HepG2 (cell line): ENCODE measurements around the gene SGF29. TPM values are rescaled to one million over a fixed set of nuclear protein-coding genes. Genes with fewer than 3 reads are reported as not detected.
A peak's percentile ranks its signal among the peaks of the same experiment; 100 is the strongest.

ENCODE experiments used
- ATAC-seq: fragments of 200-7000 bp; cut with Tn5 transposase; 3 replicates; pipeline ENCODE4 v1.9.1; 2020; ENCODE audit warnings: mild to moderate bottlenecking, moderate library complexity
- BruUV-seq: library from RNA; stranded (reverse); fragments of 400-500 nt; replicated peaks from 2 replicates; lab custom pipeline; 2021; lab: Mats Ljungman, UMichigan
- CTCF ChIA-PET: fragments of 300-600 bp; formaldehyde crosslinking; extraction: SDS; loops from one replicate; lab custom pipeline; 2021; ENCODE audit warnings: low total read pairs, inconsistent platforms, low intra/inter-chr PET ratio; lab: Yijun Ruan, JAX
- POLR2A ChIA-PET: fragments of 350-600 bp; sonication (Branson Sonifier 250); formaldehyde crosslinking; loops from one replicate; lab custom pipeline; 2020; ENCODE audit warnings: antibody characterized with exemption, inconsistent platforms; lab: Yijun Ruan, JAX
- DNase-seq: peaks from one replicate; pipeline ENCODE4 v3.0.0-alpha.2; 2015; ENCODE audit warnings: low spot score
- FAIRE-seq: peaks from 3 replicates; lab custom pipeline; 2011; peaks lifted over from hg19 to GRCh38; lab: Jason Lieb, UNC
- H2AFZ ChIP-seq: one replicate; pipeline ENCODE4 v1.6.1; 2011; ENCODE audit warnings: low read length, inconsistent platforms
- H3K27ac ChIP-seq: fragments of 300-600 bp; 3 replicates; pipeline ENCODE4 v1.8.0; 2011; ENCODE audit warnings: mixed run types, mild to moderate bottlenecking, mixed read lengths, low read length, inconsistent platforms; ENCODE audit not compliant: insufficient read depth; ENCODE audit errors: extremely low read length
- H3K27me3 ChIP-seq, 2 experiments: fragments of 200-600 bp in 1 of 2; 2 replicates in 1 of 2; 3 replicates in 1 of 2; pipeline versions ENCODE4 v1.6.0 to v1.8.0; 2011; ENCODE audit warnings: low read length in 2 of 2, mild to moderate bottlenecking in 2 of 2, moderate library complexity in 2 of 2, inconsistent platforms in 1 of 2; ENCODE audit not compliant: insufficient read depth in 2 of 2, control insufficient read depth in 1 of 2
- H3K36me3 ChIP-seq, 2 experiments: fragments of 200-600 bp in 1 of 2; replicated peaks in 1 of 2; 2 replicates in 1 of 2; 3 replicates in 1 of 2; pipeline versions ENCODE4 v1.5.1 to v1.8.0; 2011; ENCODE audit warnings: low read length in 2 of 2, inconsistent platforms in 1 of 2; ENCODE audit not compliant: insufficient read depth in 2 of 2, control insufficient read depth in 1 of 2
- H3K4me1 ChIP-seq: 2 replicates; pipeline ENCODE4 v1.5.1; 2012; ENCODE audit warnings: low read length, inconsistent platforms; ENCODE audit not compliant: insufficient read depth
- H3K4me2 ChIP-seq: 2 replicates; pipeline ENCODE4 v1.6.0; 2011; ENCODE audit warnings: low read depth, low read length, inconsistent platforms
- H3K4me3 ChIP-seq, 3 experiments: fragments of 200-600 bp in 1 of 3; sonication (generic), shearing (Covaris generic) in 1 of 3; replicated peaks in 1 of 3; 2 replicates each; pipeline ENCODE4 v1.5.1; 2011 to 2016; ENCODE audit warnings: low read length in 3 of 3, inconsistent platforms in 2 of 3, low read depth in 2 of 3, mild to moderate bottlenecking in 2 of 3, control low read depth in 1 of 3, mixed read lengths in 1 of 3; ENCODE audit not compliant: insufficient read depth in 1 of 3
- H3K79me2 ChIP-seq: one replicate; pipeline ENCODE4 v1.6.1; 2011; ENCODE audit warnings: low read length, inconsistent platforms; ENCODE audit not compliant: insufficient read depth
- H3K9ac ChIP-seq: 2 replicates; pipeline ENCODE4 v1.6.0; 2011; ENCODE audit warnings: mild to moderate bottlenecking, low read depth, low read length, inconsistent platforms; ENCODE audit not compliant: insufficient read depth
- H3K9me3 ChIP-seq: 2 replicates; pipeline ENCODE4 v1.5.1; 2012; ENCODE audit warnings: mild to moderate bottlenecking, low read length
- H4K20me1 ChIP-seq: 2 replicates; pipeline ENCODE4 v1.6.0; 2011; ENCODE audit warnings: inconsistent platforms, mild to moderate bottlenecking, low read length, moderate library complexity; ENCODE audit not compliant: insufficient read depth
- AGO2 ChIP-seq: fragments of 200-400 bp; formaldehyde crosslinking; optimal IDR thresholded peaks from 2 replicates; pipeline ENCODE3; 2017; ENCODE audit warnings: mild to moderate bottlenecking, low read depth, low read length, moderate library complexity
- NFIB ChIP-seq: sonication (generic); formaldehyde crosslinking; IDR thresholded peaks from 2 replicates; pipeline ENCODE4 v1.9.0; 2021; ENCODE audit warnings: missing genetic modification reagents, mild to moderate bottlenecking, borderline replicate concordance
- PATZ1 ChIP-seq: sonication (generic); formaldehyde crosslinking; IDR thresholded peaks from 2 replicates; pipeline ENCODE4 v1.4.0; 2020; ENCODE audit warnings: missing genetic modification reagents
- POLR2AphosphoS2 ChIP-seq: IDR thresholded peaks from 2 replicates; pipeline ENCODE4 v1.6.1; 2011; ENCODE audit warnings: low read depth, low read length, improper control_type of control experiment
- RXRA ChIP-seq: sonication (generic); formaldehyde crosslinking; IDR thresholded peaks from 2 replicates; pipeline ENCODE4 v1.5.1; 2020; ENCODE audit warnings: missing genetic modification reagents
- ZC3H13 ChIP-seq: sonication (generic); formaldehyde crosslinking; IDR thresholded peaks from 2 replicates; pipeline ENCODE4 v1.8.1; 2023; ENCODE audit warnings: mild to moderate bottlenecking, missing genetic modification reagents, moderate library complexity
- ZNF33B ChIP-seq: sonication (generic); formaldehyde crosslinking; IDR thresholded peaks from 2 replicates; pipeline ENCODE4 v1.5.1; 2020; ENCODE audit warnings: mild to moderate bottlenecking, missing genetic modification reagents
- WGBS: methylation state at CpG from one replicate; pipeline ENCODE4 v1.1.6; 2017; ENCODE audit warnings: low lambda C conversion rate; 5-methylcytosine and 5-hydroxymethylcytosine counted together
- in situ Hi-C: cut with HindIII; loops from 2 replicates; pipeline ENCODE4 v1.10.0; 2017; ENCODE audit warnings: low pct_unique_long_range_greater_than_20kb; ENCODE audit not compliant: extremely low pct_ligation_motif_present
- intact Hi-C: fragments of 100-400 bp; cut with micrococcal nuclease; formaldehyde crosslinking; loops from one replicate; pipeline ENCODE4 v1.10.0; 2022; ENCODE audit not compliant: unreplicated experiment
- polyA plus RNA-seq, 8 experiments: library from polyadenylated mRNA; depleted of rRNA in 3 of 8; stranded (reverse) in 7 of 8; unstranded in 1 of 8; fragments of >200 nt; fragmentation: Illumina TruSeq in 4 of 8; extraction: Trizol in 4 of 8; gene quantifications; 2 replicates each; pipeline versions ENCODE4 v1.2.1 to v1.2.3, GENCODE V29; 2011 to 2016; ENCODE audit warnings: low read depth in 4 of 8, missing spikeins in 1 of 8, mixed read lengths in 1 of 8; ENCODE audit not compliant: insufficient read depth in 1 of 8
- total RNA-seq, 5 experiments: library from RNA; depleted of rRNA; stranded (reverse); fragments of >200 nt; fragmentation: Illumina TruSeq; extraction: Trizol; gene quantifications; 2 replicates each; pipeline ENCODE4 v1.2.3, GENCODE V29; 2016; ENCODE audit warnings: low read depth in 1 of 5

Gene SGF29
- total and polyA plus RNA-seq, 2 of the 13 experiments (the other 11 are each of a cell fraction or from before 2014, with no cell fraction given), result 5.0 to 29.4 TPM

- TF ChIP-seq PATZ1 (no peak), ZNF33B (0 out of 2 replicates have a peak, but pooled peaks have one; percentile 36), RXRA (CRISPR knock-in tag) (no peak)
Measured at GRCh38 chr16:28604186-28604565, 50.5 kb downstream of the SGF29 start (continued).

DNA sequence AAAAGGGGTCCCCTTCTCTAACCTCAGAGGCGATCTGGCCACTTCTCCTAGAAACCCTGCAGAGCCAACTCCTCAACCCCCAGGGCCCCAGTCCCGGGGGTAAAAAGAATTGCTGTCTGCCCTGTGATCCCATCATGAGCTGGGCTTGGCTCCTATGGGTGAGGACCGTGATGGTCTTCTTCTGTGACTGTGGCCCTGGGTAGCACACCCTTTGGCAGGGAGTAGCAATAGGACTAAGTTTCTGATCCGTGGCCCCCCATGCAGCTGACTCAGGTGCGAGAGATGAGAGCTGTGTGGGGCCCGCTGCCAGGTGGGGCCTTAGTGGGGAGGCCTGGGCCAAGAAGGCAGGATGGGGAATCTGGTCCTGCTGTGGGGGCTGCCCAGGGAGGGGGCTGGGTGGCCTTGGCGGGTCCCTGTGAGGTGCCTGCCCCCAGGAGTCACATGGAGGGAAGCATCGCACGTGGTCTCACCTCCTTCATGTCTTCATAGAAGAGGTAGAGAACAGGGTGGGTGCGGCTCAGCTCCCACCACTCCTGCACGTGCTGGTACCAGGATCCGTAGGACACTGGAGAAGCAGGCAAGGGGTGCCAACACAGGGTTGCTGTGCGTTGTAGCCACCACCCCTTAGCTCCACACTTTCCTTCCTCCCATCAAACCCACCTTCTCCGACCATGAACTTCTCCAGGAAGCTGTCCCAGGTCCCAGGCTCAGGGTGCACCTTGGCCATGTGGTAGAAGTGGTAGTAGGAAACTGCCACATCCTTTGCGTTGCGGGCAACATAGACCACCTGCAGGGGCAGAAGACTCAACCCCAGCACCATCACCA lies 52.8 kb downstream of the SGF29 start:
- WGBS, result 92% methylated on average over 16 of the region's 16 CpGs
- intact Hi-C loops, result no loop called here
- no peaks in the 10 kb centered on the region for H3K27me3 ChIP-seq
- no peak overlapping the region for H2AFZ ChIP-seq
- peaks cover 12% of the 10 kb centered on the region for H3K79me2 ChIP-seq
- H3K4me3 ChIP-seq, result no peak overlapping the region
- H3K9ac ChIP-seq, result no peak overlapping the region
- ChIA-PET CTCF (no interaction called here), POLR2A (interaction anchor here (2.0 kb wide), 1 partner anchor 9 kb away, joined by 9 read pairs; the partner anchor contains the start of gene SULT1A2)
- DNase-seq, result no peak
- no peaks in the 10 kb centered on the region for H4K20me1 ChIP-seq
- H3K36me3 ChIP-seq, result peaks cover 0 to 17% of the 10 kb centered on the region in 2 experiments; a peak in 4 of 5 replicates
- no peaks in the 10 kb centered on the region for H3K9me3 ChIP-seq
- no peak for FAIRE-seq
- no peak overlapping the region for H3K27ac ChIP-seq
- in situ Hi-C loops, result no loop called here
- ATAC-seq, result no peak
- H3K4me2 ChIP-seq, result no peak overlapping the region
- TF ChIP-seq AGO2, result peak; percentile 42
- TF ChIP-seq ZC3H13 (CRISPR knock-in tag), result no peak
- 0 out of 2 replicates have a peak, but pooled peaks have one; percentile 23 for TF ChIP-seq NFIB (CRISPR knock-in tag)
- no peak for TF ChIP-seq POLR2AphosphoS2
- H3K4me1 ChIP-seq, result peaks cover 43% of the 10 kb centered on the region
- no TSS peak for BruUV-seq
